Activated gamma-delta T cell (primary cell): ENCODE measurements around the gene CEP72.
"Not testable (repeated sequence)": the region's sequence is repeated elsewhere in the genome, so short reads cannot be mapped to it uniquely, and the experiment has no call there.

Experiments used
- DNase-seq: peaks from one replicate; lab custom pipeline; 2025; lab: John Stamatoyannopoulos, UW

Gene CEP72

DNA sequence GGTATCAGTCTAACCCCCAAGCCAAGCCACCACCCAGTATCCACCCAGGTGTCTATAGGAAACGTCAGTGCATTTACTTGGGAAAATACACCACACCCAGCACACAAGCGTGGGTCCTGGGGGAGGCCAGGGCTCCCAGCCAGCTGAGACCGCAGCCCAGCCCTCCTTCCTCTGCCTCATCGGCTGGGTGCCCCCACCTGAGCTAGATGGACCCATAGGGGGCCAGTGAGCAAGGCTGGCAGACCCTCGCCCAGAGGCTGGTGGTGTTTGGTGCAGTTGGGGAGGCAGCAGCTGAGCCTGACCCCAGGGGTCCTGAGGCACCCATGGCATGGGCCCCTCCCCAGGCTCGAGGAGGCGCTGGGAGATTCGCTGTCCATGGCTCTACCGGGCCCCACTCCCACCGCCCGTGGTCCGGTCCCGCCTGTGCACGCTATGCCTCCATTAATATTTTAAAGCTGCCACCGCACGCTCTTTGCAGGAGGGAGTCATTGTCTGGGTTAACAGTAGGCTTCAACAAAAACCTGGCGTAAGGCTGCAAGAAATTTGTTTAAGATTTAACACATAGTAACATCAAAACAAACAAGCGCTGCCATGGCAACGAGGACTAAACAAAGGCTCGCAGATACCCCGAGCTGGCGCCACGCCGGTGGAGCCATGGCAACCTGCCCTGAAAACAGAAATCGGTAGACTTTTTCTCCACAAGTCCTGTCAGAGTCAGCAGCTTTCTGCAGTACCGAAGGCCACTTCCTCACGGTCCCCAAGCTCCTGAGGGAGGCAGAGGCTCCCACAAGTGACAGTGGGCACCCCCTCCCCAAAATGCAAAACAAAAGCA is 60.4 kb downstream of the CEP72 start:
- peak; percentile 26 for DNase-seq

- no peak for DNase-seq
These were observed 61.2 kb downstream of the CEP72 start for GRCh38 chr5:673161-673830.

GRCh38 chr5:673831-674629 is 61.9 kb downstream of the CEP72 start:
- no peak for DNase-seq

DNA sequence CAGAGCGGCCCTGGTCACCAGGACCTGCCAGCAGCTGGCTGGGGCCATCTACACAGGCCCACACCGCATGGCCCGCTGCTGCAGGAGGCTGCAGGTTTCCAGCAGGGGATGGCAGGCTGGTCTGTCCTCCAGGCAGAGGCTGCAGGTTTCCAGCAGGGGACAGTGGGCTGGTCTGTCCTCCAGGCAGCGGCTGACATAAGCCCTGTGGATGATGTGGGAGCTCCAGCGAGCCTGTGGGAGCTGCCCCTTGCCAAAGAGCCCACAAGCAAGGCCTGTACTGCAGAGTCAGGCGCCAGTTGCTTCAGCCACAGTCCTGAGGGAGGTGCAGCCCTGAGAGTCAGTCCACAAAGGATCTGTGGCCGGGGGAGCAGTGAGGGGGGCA is 62.5 kb downstream of the CEP72 start:
- DNase-seq = no peak

DNA sequence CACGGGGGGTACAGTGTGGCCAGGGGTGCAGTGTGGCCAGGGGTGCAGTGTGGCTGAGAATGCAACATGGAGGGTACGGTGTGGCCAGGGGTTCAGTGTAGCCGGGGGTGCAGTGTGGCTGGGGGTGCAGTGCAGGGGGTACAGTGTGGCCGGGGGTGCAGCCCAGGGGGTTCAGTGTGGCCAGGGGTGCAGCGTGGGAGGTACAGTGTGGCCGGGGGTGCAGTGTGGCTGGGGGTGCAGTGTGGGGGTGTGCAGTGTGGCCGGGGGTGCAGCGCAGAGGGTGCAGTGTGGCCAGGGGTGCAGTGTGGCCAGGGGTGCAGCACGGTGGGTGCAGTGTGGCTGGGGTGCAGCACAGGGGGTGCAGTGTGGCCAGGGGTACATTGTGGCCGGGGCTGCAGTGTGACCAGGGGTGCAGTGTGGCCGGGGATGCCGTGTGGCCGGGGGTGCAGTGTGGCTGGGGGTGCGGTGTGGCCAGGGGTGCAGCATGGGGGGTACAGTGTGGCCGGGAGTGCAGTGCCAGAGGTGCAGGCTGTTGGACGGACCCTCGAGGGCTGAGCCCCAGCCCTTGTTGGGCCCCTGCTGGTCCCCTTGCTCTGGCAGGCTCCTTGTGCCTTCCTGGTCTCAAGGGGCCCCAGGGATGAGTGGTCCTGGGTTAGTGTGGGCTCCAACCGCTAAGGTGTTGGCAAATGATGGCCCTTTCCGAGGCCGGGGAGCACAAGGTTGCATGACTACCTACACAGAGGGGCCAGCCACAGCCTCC is 63.2 kb downstream of the CEP72 start:
- DNase-seq = no peak

- DNase-seq = no peak
These were observed 63.9 kb downstream of the CEP72 start for GRCh38 chr5:675871-676698.

- no peak for DNase-seq
These were observed 64.5 kb downstream of the CEP72 start for GRCh38 chr5:676699-677076.

DNA sequence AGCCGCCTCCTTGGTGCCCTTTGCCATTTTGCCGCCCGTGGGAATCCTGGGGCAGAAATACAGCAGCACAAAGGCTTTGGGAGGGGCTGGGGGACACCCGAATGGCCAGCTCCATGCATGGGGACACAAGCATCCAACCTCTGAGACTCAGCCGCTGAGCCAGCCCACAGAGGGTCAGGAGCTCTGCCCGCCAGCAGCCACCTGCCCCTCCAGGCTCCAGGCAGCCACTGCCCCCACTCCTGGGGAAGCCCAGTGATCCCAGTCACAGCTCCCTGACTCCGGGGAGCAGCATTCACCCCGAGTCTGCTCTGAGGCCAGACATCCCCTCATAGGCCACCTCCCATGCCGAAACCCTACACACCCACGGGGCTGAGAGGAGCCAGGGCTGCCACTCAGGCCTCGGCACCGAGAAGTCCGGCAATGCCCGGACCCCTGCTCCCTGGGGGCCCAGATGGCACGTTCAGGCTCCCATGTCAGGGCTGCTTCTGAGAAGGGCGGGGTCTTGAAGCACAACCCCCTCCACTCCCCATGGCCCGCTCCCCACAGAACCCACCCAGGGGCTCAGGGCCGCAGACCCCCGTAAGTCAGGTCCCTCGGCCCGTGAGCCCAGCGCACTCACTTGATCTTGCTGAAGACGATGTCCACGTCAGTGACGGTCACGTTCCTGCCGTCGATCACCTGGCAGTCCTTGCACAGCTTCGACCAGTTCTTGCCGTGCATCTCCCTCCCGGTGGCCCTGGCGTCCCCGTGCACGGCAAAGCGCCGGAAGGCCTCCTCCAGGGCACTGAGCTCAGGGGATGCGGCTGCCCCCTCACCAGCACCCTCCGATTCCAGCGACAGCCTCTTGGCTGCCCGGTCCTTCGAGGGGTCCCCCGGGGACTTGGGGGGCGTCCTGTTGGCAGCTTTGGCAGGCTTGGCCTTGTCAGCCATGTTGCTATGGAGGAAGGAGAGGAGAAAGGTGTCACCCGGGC is 65.3 kb downstream of the CEP72 start:
- no peak for DNase-seq

DNA sequence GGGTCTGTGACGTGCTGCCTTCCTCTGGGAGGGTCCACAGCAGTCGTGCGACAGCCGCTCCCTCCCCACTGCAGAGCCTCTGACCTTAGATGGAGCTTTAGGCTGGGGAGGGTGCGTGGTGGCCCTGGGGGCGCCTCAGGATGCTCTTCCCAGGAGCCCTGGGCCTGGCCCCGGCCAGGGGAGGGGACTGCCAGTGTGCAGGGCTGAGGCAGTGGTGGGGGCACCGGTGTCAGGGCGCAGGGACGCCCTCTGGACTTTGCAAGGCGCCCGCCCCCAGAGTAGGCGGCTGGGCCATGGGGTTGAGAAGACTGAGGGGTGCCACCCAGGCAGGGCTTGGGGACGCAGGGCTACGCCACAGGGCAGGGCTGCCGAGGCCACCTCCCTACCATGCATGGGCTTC is 66.4 kb downstream of the CEP72 start:
- not testable (repeated sequence) for DNase-seq

DNA sequence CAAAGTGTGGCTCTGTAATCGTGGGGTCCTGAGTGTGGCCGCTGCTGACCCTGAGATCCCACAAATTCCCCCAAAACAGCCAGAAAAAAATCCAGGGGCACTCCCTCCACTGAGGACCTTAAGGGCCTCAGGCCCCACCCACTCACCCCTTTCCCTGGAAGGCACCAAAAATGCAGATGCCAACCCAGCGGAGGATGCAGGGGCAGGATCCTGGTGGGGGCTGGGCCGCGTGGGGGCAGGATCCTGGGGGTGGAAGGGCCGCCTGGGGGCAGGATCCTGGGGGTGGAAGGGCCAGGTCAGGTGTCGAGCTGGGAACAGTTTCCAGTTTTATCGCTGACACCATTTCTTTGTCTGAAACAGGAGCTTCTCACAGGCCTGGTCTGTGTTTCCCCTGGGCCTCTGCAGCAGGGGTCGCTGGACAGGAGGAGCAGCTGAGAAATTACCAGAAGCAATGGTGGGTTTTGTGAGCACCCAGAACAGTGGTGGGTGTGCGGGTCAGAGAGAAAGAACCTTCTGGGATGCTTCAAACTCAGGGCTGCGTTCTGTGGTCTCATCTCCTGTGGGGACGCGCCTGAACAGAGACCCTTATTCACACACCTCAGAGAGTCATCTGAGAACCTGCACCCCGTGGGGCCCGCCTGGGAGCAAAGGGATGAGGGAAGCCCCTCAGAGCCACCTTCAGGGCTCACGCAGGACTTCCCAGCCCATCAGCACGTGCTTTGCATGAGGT is 67.2 kb downstream of the CEP72 start:
- DNase-seq = not testable (repeated sequence)

DNA sequence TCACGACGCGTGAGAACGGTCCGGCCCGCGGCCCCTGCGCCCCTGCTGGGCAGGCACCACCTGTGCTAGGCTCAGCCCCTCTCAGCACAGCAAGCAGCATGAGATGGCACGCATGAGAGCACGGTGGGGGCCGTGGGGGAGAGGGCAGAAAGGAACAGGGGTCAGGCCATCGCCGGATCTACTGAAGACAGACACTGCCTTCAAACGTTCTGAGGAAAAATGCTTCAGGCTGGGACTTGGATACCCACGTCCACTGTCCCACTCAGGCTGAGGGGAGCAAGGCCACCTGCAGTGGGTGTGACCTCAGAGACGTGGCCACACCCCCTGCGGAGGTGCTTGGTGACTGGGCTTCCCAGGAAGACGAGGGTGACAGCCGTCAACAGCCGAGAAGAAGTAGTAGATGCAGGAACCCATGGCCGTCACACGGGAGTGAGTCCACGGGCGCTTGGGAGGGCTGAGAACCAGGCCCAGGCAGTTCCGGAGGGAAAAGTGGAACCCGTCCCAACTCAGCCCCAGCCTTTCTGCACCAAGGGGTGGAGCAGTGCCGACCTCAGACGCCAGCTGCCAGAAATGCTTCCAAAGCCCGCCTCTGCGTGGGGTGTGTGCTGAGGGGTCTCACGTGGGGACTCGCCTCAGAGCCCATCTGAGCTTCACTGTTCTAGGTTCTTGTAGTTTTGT is 68.1 kb downstream of the CEP72 start:
- not testable (repeated sequence) for DNase-seq

DNA sequence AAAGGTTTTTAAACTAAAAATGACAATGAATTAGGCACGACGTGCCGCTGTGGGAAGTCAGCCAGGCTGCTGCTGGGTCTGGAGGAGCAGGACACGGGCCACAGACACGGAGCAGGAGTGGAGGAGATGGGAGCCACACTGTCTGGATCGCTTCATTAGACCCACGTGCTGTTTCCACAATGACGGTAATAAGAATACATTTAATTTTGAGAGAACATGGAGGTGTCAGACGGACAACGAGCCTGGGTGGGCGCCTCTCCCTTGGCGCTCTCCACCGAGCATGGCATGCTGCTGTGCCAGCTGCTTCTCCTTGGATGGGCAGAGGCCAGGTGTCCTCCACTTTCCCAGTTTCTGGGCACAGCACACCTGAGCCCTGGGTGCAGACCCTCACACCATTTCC is 68.7 kb downstream of the CEP72 start:
- DNase-seq = not testable (repeated sequence)

- not testable (repeated sequence) for DNase-seq
These were observed 69.4 kb downstream of the CEP72 start for GRCh38 chr5:681317-682191.

- DNase-seq = not testable (repeated sequence)
These were observed 70.1 kb downstream of the CEP72 start for GRCh38 chr5:682216-682615.

DNA sequence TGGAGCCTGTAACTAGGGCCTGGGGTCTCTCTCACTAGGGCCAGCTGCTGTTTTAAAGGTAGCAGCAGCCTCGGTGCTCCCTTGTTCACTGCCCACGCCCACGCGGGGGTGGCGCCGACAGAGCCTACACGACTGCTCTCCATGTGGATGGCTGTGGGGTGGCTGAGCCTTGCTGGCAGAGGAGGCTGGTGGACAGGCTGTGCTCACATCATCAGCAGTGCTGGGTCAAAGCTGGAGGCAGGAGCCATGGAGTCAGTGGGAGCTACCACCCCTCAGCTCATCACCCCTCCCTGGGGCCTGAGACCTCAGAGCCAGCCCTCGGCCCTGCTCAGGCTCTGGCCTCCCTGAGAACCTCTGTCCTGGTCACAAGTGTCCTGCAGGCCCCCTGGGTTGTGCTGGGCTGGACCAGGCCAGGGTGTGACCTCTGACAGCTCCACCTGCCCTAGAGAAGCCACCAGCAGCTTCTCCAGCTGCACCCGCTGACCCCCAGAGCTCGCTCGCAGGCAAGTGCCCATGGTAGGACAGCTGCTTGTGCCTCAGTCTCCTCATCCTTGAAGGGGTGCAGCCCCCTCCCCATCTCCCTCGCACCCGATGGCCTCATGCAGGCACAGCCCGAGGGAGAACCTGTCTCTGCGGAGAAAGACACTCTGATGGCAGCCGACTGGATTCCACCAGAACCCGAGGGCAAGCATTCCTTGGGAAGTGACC is 70.7 kb downstream of the CEP72 start:
- DNase-seq = not testable (repeated sequence)

- no peak for DNase-seq
These were observed 71.7 kb downstream of the CEP72 start for GRCh38 chr5:683551-684481.
